HepG2 (cell line): Measurements from ENCODE around the gene PCYT2. TPM values are rescaled to one million over a fixed set of nuclear protein-coding genes. Genes with fewer than 3 reads are reported as not detected.

Experiments
- EED ChIP-seq: sonication (generic); formaldehyde crosslinking; IDR thresholded peaks from 2 replicates; pipeline ENCODE4 v1.5.0; 2020; ENCODE audit warnings: mild to moderate bottlenecking, missing genetic modification reagents
- ELF1 ChIP-seq: sonication (generic); formaldehyde crosslinking; IDR thresholded peaks from 2 replicates; pipeline ENCODE4 v1.4.0; 2020; ENCODE audit warnings: missing genetic modification reagents
- EZH2 ChIP-seq: conservative IDR thresholded peaks from 2 replicates; pipeline ENCODE4 v1.6.1; 2012; ENCODE audit warnings: mild to moderate bottlenecking, low read depth, low read length, moderate library complexity
- PAXIP1 ChIP-seq: sonication (generic); formaldehyde crosslinking; conservative IDR thresholded peaks from 2 replicates; pipeline ENCODE4 v1.4.0; 2020; ENCODE audit warnings: mild to moderate bottlenecking, missing genetic modification reagents, moderate library complexity
- RFX1 ChIP-seq: fragments of 450-650 bp; IDR thresholded peaks from 2 replicates; pipeline ENCODE4 v1.6.1; 2017
- RFX5 ChIP-seq: IDR thresholded peaks from 2 replicates; pipeline ENCODE4 v1.6.1; 2011; ENCODE audit warnings: low read depth, low read length, improper control_type of control experiment
- SIX1 ChIP-seq: sonication (generic); formaldehyde crosslinking; IDR thresholded peaks from 2 replicates; pipeline ENCODE4 v1.4.0; 2020; ENCODE audit warnings: missing genetic modification reagents, borderline replicate concordance
- USF2 ChIP-seq, 2 experiments: sonication (generic) in 1 of 2; formaldehyde crosslinking in 1 of 2; IDR thresholded peaks; 2 replicates each; pipeline versions ENCODE4 v1.5.1 to v1.6.1; 2011 to 2020; ENCODE audit warnings: borderline replicate concordance in 1 of 2, low read depth in 1 of 2, low read length in 1 of 2, mild to moderate bottlenecking in 1 of 2, missing genetic modification reagents in 1 of 2, moderate library complexity in 1 of 2
- WIZ ChIP-seq: sonication (generic); formaldehyde crosslinking; IDR thresholded peaks from 2 replicates; pipeline ENCODE4 v1.5.1; 2020; ENCODE audit warnings: mild to moderate bottlenecking, missing genetic modification reagents
- ZFYVE20 ChIP-seq: sonication (generic); formaldehyde crosslinking; IDR thresholded peaks from 2 replicates; pipeline ENCODE4 v1.8.0; 2023; ENCODE audit warnings: low read depth, mild to moderate bottlenecking, moderate library complexity, missing genetic modification reagents, borderline replicate concordance
- ZNF160 ChIP-seq: sonication (generic); formaldehyde crosslinking; IDR thresholded peaks from 2 replicates; pipeline ENCODE4 v1.8.0; 2022; ENCODE audit warnings: mild to moderate bottlenecking, inconsistent platforms, missing genetic modification reagents
- ZNF333 ChIP-seq: sonication (generic); formaldehyde crosslinking; IDR thresholded peaks from 2 replicates; pipeline ENCODE4 v1.4.0; 2020; ENCODE audit warnings: mild to moderate bottlenecking, missing genetic modification reagents, borderline replicate concordance
- ZNF414 ChIP-seq: sonication (generic); formaldehyde crosslinking; IDR thresholded peaks from 2 replicates; pipeline ENCODE4 v1.5.0; 2020; ENCODE audit warnings: missing genetic modification reagents
- ZNF430 ChIP-seq: sonication (generic); formaldehyde crosslinking; IDR thresholded peaks from 2 replicates; pipeline ENCODE4 v1.9.0; 2021; ENCODE audit warnings: mild to moderate bottlenecking, missing genetic modification reagents
- ZNF432 ChIP-seq: sonication (generic); formaldehyde crosslinking; IDR thresholded peaks from 2 replicates; pipeline ENCODE4 v1.5.0; 2020; ENCODE audit warnings: missing genetic modification reagents, mild to moderate bottlenecking, borderline replicate concordance
- ZNF460 ChIP-seq: sonication (generic); formaldehyde crosslinking; IDR thresholded peaks from 2 replicates; pipeline ENCODE4 v1.5.1; 2020; ENCODE audit warnings: missing genetic modification reagents, mild to moderate bottlenecking, borderline replicate concordance
- ZNF704 ChIP-seq: sonication (generic); formaldehyde crosslinking; IDR thresholded peaks from 2 replicates; pipeline ENCODE4 v1.8.1; 2023; ENCODE audit warnings: mild to moderate bottlenecking, inconsistent platforms, moderate library complexity, missing genetic modification reagents, borderline replicate concordance
- ZNF800 ChIP-seq: sonication (generic); formaldehyde crosslinking; IDR thresholded peaks from 2 replicates; pipeline ENCODE4 v1.4.0; 2020; ENCODE audit warnings: missing genetic modification reagents
- ZSCAN22 ChIP-seq: sonication (generic); formaldehyde crosslinking; IDR thresholded peaks from 2 replicates; pipeline ENCODE4 v1.4.0; 2020; ENCODE audit warnings: mild to moderate bottlenecking, missing genetic modification reagents
- polyA plus RNA-seq, 8 experiments: library from polyadenylated mRNA; depleted of rRNA in 3 of 8; stranded (reverse) in 7 of 8; unstranded in 1 of 8; fragments of >200 nt; fragmentation: Illumina TruSeq in 4 of 8; extraction: Trizol in 4 of 8; gene quantifications; 2 replicates each; pipeline versions ENCODE4 v1.2.1 to v1.2.3, GENCODE V29; 2011 to 2016; ENCODE audit warnings: low read depth in 4 of 8, missing spikeins in 1 of 8, mixed read lengths in 1 of 8; ENCODE audit not compliant: insufficient read depth in 1 of 8
- total RNA-seq, 5 experiments: library from RNA; depleted of rRNA; stranded (reverse); fragments of >200 nt; fragmentation: Illumina TruSeq; extraction: Trizol; gene quantifications; 2 replicates each; pipeline ENCODE4 v1.2.3, GENCODE V29; 2016; ENCODE audit warnings: low read depth in 1 of 5

Gene PCYT2
- total and polyA plus RNA-seq, 2 of the 13 experiments (the other 11 are each of a cell fraction or from before 2014, with no cell fraction given), result 147 to 297 TPM

- TF ChIP-seq ZNF800 (CRISPR knock-in tag) (peak; percentile 34; the same call in 1 of the 2 replicates), ZFYVE20 (no peak), WIZ (CRISPR knock-in tag) (no peak), SIX1 (CRISPR knock-in tag) (no peak), ZNF704 (0 out of 2 replicates have a peak, but pooled peaks have one; percentile 4), RFX1 (no peak), ELF1 (CRISPR knock-in tag) (peak; percentile 78; the same call in 1 of the 2 replicates), ZNF160 (CRISPR knock-in tag) (no peak), ZNF460 (CRISPR knock-in tag) (peak; percentile 41; the same call in 1 of the 2 replicates), EED (CRISPR knock-in tag) (0 out of 2 replicates have a peak, but pooled peaks have one; percentile 7), ZNF414 (peak; percentile 52; the same call in 1 of the 2 replicates), ZNF333 (CRISPR knock-in tag) (no peak), PAXIP1 (CRISPR knock-in tag) (peak; percentile 72), ZNF430 (CRISPR knock-in tag) (peak; percentile 70; the same call in 1 of the 2 replicates), USF2 (IDR thresholded peaks at IDR 0.05; ENCODE audit: low read depth, low read length) (no peak), USF2 (CRISPR knock-in tag; IDR thresholded peaks at IDR 0.05; ENCODE audit: borderline replicate concordance) (peak; percentile 61; the same call in 1 of the 2 replicates), EZH2 (no peak), ZNF432 (CRISPR knock-in tag) (no peak), ZSCAN22 (CRISPR knock-in tag) (no peak), RFX5 (no peak)
Measured at GRCh38 chr17:81926451-81927151, 15.4 kb upstream of the PCYT2 start (continued).
